Kidney epithelial cell (primary cell): ENCODE measurements around the gene PNKD. TPM values are rescaled to one million over a fixed set of nuclear protein-coding genes. Genes with fewer than 3 reads are reported as not detected.

Experiments
- DNase-seq: peaks from one replicate; pipeline ENCODE4 v3.0.0-alpha.2; 2010; ENCODE audit warnings: low read depth
- H3K27me3 ChIP-seq: 2 replicates; pipeline ENCODE4 v1.6.0; 2011; ENCODE audit warnings: low read length; ENCODE audit not compliant: control insufficient read depth, insufficient read depth
- H3K36me3 ChIP-seq: 2 replicates; pipeline ENCODE4 v1.5.1; 2011; ENCODE audit warnings: low read length; ENCODE audit not compliant: control insufficient read depth, insufficient read depth
- H3K4me3 ChIP-seq: 2 replicates; pipeline ENCODE4 v1.5.1; 2011; ENCODE audit warnings: low read depth, mild to moderate bottlenecking, control low read depth, low read length
- total RNA-seq: library from RNA; depleted of rRNA; stranded (reverse); fragments of >200 nt; gene quantifications from 2 replicates; pipeline ENCODE4 v1.2.3, GENCODE V29; 2015
- TF ChIP-seq, protein P1 (sequence below): IDR thresholded peaks from 2 replicates; pipeline ENCODE4 v1.5.1; 2011; ENCODE audit warnings: mild to moderate bottlenecking, moderate library complexity, low read length, control low read depth, inconsistent platforms; ENCODE audit not compliant: insufficient read depth, poor library complexity, severe bottlenecking

PNKD gene
- total RNA-seq, 1 donor from 2014 or later, result 45.4 TPM

GRCh38 chr2:218266316-218266979 is 3.9 kb upstream of the PNKD start:
- Histone ChIP-seq H3K36me3 (no peaks in the 10 kb centered on the region), H3K4me3 (no peak overlapping the region), H3K27me3 (no peaks in the 10 kb centered on the region)
- TF ChIP-seq, protein P1, sequence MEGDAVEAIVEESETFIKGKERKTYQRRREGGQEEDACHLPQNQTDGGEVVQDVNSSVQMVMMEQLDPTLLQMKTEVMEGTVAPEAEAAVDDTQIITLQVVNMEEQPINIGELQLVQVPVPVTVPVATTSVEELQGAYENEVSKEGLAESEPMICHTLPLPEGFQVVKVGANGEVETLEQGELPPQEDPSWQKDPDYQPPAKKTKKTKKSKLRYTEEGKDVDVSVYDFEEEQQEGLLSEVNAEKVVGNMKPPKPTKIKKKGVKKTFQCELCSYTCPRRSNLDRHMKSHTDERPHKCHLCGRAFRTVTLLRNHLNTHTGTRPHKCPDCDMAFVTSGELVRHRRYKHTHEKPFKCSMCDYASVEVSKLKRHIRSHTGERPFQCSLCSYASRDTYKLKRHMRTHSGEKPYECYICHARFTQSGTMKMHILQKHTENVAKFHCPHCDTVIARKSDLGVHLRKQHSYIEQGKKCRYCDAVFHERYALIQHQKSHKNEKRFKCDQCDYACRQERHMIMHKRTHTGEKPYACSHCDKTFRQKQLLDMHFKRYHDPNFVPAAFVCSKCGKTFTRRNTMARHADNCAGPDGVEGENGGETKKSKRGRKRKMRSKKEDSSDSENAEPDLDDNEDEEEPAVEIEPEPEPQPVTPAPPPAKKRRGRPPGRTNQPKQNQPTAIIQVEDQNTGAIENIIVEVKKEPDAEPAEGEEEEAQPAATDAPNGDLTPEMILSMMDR, result no peak
- DNase-seq, result no peak

DNA sequence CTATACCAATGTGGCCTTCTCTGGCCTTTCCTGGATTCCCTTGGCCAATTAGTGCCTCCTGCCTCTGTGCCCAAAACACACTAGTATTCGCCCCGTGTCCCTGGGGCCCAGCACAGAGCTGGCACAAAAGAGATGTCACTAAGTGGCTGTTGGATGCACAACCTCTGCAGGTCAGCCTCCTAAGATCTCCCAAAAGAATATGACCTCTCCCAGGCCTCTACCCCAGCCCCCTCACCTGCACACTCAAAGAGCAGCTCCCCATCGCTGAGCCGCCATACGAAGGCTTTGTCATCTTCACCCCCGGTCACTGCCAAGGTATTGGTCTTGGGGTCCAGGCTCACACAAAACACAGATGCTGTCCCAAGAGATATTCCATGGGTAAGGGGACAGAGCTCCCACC is 3.1 kb upstream of the PNKD start:
- TF ChIP-seq, protein P1, result no peak
- no peak overlapping the region for H3K4me3 ChIP-seq
- no peaks in the 10 kb centered on the region for H3K36me3 ChIP-seq
- DNase-seq, result no peak
- no peaks in the 10 kb centered on the region for H3K27me3 ChIP-seq

DNA sequence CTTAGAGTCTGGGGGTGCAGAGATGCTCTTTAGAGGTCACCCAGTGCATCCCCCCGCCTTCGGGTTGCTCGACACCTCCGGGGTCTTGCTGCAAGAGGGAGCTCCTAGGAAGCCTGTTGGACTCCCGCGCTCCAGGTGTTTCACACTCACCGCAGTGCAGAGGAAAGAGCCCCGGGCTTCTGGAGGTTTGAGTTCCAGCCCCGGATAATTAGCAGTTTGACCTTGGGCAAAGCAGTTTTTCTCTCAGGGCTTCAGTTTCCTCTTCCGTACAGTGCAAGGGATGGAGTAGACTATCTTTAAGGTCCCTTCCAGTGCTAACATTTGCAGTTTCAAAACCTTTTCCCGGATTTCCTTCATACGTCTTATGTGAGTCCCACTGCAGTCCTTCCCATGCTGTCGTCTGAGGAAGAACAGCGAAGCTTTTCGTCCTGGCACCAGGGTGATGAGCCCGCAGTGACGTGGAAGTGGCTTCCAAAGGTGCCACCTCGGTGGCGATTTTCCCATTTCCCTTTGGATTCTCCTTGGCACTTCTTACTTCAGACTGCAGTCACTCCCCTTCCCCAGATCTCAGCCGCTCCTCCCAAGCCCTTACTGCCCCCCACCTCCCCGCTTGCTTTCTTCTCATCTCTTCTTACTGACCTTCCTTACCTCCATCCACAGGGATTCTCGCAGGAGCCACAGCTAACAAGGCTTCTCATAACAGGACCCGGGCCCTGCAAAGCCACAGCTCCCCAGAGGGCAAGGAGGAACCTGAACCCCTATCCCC is 585 bp downstream of the PNKD start:
- TF ChIP-seq, protein P1, result no peak
- Histone ChIP-seq H3K36me3 (no peaks in the 10 kb centered on the region), H3K4me3 (peak overlapping the region; percentile 79), H3K27me3 (no peaks in the 10 kb centered on the region)
- no peak for DNase-seq

DNA sequence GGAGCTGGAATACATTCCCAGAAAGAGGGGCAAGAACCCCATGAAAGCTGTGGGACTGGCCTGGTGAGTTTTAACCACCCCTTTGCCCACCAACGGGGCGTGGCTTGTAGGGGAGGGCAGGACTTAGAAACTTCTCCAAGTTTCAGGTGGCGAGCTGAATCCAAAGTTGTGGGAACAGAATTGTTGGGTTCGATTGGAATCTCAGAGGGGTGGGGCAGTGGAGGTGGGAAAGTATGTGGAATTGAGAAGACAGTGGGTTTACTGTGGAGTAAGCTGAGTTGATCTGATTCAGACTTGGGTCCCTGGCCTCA is 1.1 kb downstream of the PNKD start:
- no peak for DNase-seq
- Histone ChIP-seq H3K36me3 (peaks cover 1% of the 10 kb centered on the region), H3K27me3 (no peaks in the 10 kb centered on the region), H3K4me3 (peak overlapping the region; percentile 79)
- TF ChIP-seq, protein P1, result no peak

DNA sequence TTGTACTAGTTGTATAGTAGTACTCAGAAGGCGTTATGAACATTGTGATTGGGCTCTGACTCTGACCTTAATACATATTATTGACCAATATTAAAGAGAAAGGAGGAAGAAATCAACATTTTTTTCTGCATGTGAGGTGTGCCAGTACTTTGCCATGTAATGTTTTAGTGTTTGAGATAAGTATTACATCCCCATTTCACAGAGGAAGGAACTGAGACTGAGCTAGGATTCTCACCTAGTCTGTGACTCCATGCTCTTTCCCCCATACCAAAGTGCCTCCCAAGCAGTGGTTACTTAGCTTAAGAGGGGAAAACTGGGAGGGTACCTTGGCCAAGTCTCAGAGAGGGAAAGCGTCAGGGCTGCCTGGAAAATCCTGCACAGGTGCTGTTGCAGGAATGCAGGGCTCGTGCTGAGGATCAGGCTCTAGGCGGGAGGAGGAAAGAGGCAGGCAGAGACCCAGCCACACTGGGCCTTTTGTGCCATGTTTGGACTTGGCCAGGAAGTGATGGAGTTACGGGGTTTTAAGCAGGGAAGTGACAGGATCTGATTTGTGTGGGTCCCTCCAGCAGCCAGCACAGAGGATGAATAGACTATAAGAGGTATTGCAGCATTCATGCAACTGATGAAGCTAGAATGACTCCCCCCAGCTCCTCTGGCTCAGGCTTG is 1.7 kb downstream of the PNKD start:
- TF ChIP-seq, protein P1, result no peak
- H3K4me3 ChIP-seq, result no peak overlapping the region
- H3K27me3 ChIP-seq, result no peaks in the 10 kb centered on the region
- H3K36me3 ChIP-seq, result peaks cover 2% of the 10 kb centered on the region
- DNase-seq, result no peak
